Cerebellar cortex (tissue), 1 donor: ENCODE results near the gene CLASRP.

Experiments used
- DNase-seq: peaks from one replicate; pipeline ENCODE4 v3.0.0-alpha.2; 2015; ENCODE audit warnings: low spot score

CLASRP gene

GRCh38 chr19:45061965-45062364 lies 23.1 kb downstream of the CLASRP start:
- no peak for DNase-seq

- DNase-seq: no peak
Measured at GRCh38 chr19:45063851-45064801, 25.3 kb downstream of the CLASRP start.

GRCh38 chr19:45066921-45067661 lies 28.2 kb downstream of the CLASRP start:
- DNase-seq: no peak

GRCh38 chr19:45068041-45068440 lies 29.2 kb downstream of the CLASRP start:
- DNase-seq: no peak

- peak; percentile 66 for DNase-seq
Measured at GRCh38 chr19:45069056-45069455, 30.2 kb downstream of the CLASRP start.

GRCh38 chr19:45070214-45070613 lies 31.4 kb downstream of the CLASRP start:
- no peak for DNase-seq

GRCh38 chr19:45070861-45071544 lies 32.2 kb downstream of the CLASRP start:
- DNase-seq: no peak

- no peak for DNase-seq
Measured at GRCh38 chr19:45071545-45071938, 32.7 kb downstream of the CLASRP start.

GRCh38 chr19:45071969-45072790 lies 33.3 kb downstream of the CLASRP start:
- peak; percentile 65 for DNase-seq

- DNase-seq: peak; percentile 42
Measured at GRCh38 chr19:45074744-45075300, 36.0 kb downstream of the CLASRP start.

- peak; percentile 77 for DNase-seq
Measured at GRCh38 chr19:45075301-45076028, 36.6 kb downstream of the CLASRP start.

- peak; percentile 86 for DNase-seq
Measured at GRCh38 chr19:45076029-45076850, 37.4 kb downstream of the CLASRP start, which contains the start of gene ZNF296. TSS of gene ZNF296 (minus strand) at chr19:45076478. CDS start at chr19:45076373, 105 bp downstream.

- DNase-seq: no peak
Measured at GRCh38 chr19:45076851-45077730, 38.2 kb downstream of the CLASRP start.

GRCh38 chr19:45078390-45079062 lies 39.7 kb downstream of the CLASRP start:
- no peak for DNase-seq

- DNase-seq: peak; percentile 69
Measured at GRCh38 chr19:45079063-45079910, 40.4 kb downstream of the CLASRP start, which contains the start of gene GEMIN7. TSS of gene GEMIN7 (plus strand) at chr19:45079260. CDS start at chr19:45090115, 10,855 bp downstream.

GRCh38 chr19:45079911-45080370 lies 41.1 kb downstream of the CLASRP start:
- DNase-seq: no peak

GRCh38 chr19:45082170-45082569 lies 43.3 kb downstream of the CLASRP start:
- DNase-seq: no peak
